K562 (cell line): Measurements from ENCODE around the gene BCL2L13. TPM values are rescaled to one million over a fixed set of nuclear protein-coding genes. Genes with fewer than 3 reads are reported as not detected.

ENCODE experiments used
- ATAC-seq: fragments of 200-7000 bp; cut with Tn5 transposase; 3 replicates; pipeline ENCODE4 v1.9.1; 2020; ENCODE audit warnings: moderate library complexity
- BruUV-seq: library from RNA; stranded (reverse); fragments of 400-500 nt; replicated peaks from 2 replicates; lab custom pipeline; 2021; lab: Mats Ljungman, UMichigan
- CTCF ChIA-PET: fragments of 300-600 bp; formaldehyde crosslinking; extraction: SDS; loops from one replicate; lab custom pipeline; 2021; ENCODE audit warnings: low intra/inter-chr PET ratio; lab: Yijun Ruan, JAX
- POLR2A ChIA-PET: fragments of 300-600, 350-650 bp; sonication (Branson Sonifier 250); formaldehyde crosslinking; extraction: SDS; loops from one replicate; lab custom pipeline; 2021; ENCODE audit warnings: antibody characterized with exemption, inconsistent platforms; lab: Yijun Ruan, JAX
- DNase-seq, 4 experiments: peaks; one replicate each; pipeline versions ENCODE4 v3.0.0 to v3.0.0-alpha.2; 2011 to 2018; ENCODE audit warnings: low spot score in 3 of 4, mixed read lengths in 3 of 4; ENCODE audit errors: extremely low read depth in 1 of 4
- FAIRE-seq: peaks from 2 replicates; lab custom pipeline; 2011; peaks lifted over from hg19 to GRCh38; lab: Jason Lieb, UNC
- H2AFZ ChIP-seq: 2 replicates; pipeline ENCODE4 v1.6.0; 2011; ENCODE audit warnings: low read depth, low read length, control low read depth, inconsistent platforms
- H3K27ac ChIP-seq: fragments of 200-600 bp; 3 replicates; pipeline ENCODE4 v1.8.0; 2011; ENCODE audit warnings: low read depth, mild to moderate bottlenecking, control low read depth, inconsistent platforms, low read length, moderate library complexity, mixed read lengths; ENCODE audit errors: extremely low read depth
- H3K27me3 ChIP-seq, 2 experiments: fragments of 300-600 bp in 1 of 2; 2 replicates in 1 of 2; 3 replicates in 1 of 2; pipeline versions ENCODE4 v1.6.0 to v1.8.0; 2011; ENCODE audit warnings: inconsistent platforms in 2 of 2, low read length in 2 of 2, mild to moderate bottlenecking in 1 of 2, mixed read lengths in 1 of 2, moderate library complexity in 1 of 2; ENCODE audit not compliant: control insufficient read depth in 2 of 2, insufficient read depth in 2 of 2
- H3K36me3 ChIP-seq: fragments of 300-600 bp; 3 replicates; pipeline ENCODE4 v1.8.0; 2011; ENCODE audit warnings: mild to moderate bottlenecking, low read length, inconsistent platforms; ENCODE audit not compliant: control insufficient read depth, insufficient read depth
- H3K4me1 ChIP-seq, 2 experiments: fragments of 200-600 bp in 1 of 2; replicated peaks in 1 of 2; 2 replicates in 1 of 2; 3 replicates in 1 of 2; pipeline versions ENCODE4 v1.5.1 to v1.8.0; 2011; ENCODE audit warnings: inconsistent platforms in 2 of 2, low read length in 2 of 2, mild to moderate bottlenecking in 1 of 2, mixed read lengths in 1 of 2, moderate library complexity in 1 of 2; ENCODE audit not compliant: control insufficient read depth in 2 of 2, insufficient read depth in 2 of 2
- H3K4me2 ChIP-seq: 2 replicates; pipeline ENCODE4 v1.6.1; 2011; ENCODE audit warnings: low read length, control low read depth, inconsistent platforms, mixed read lengths; ENCODE audit not compliant: insufficient read depth
- H3K4me3 ChIP-seq: fragments of 200-600 bp; sonication (generic), shearing (Covaris generic); 2 replicates; pipeline ENCODE4 v1.5.1; 2016; ENCODE audit warnings: control low read depth, inconsistent platforms
- H3K79me2 ChIP-seq: fragments of 200-600 bp; 3 replicates; pipeline ENCODE4 v1.8.0; 2011; ENCODE audit warnings: low read length, inconsistent platforms; ENCODE audit not compliant: control insufficient read depth, insufficient read depth
- H3K9ac ChIP-seq, 2 experiments: 2 replicates each; pipeline versions ENCODE4 v1.6.0 to v1.6.1; 2011; ENCODE audit warnings: low read depth in 2 of 2, low read length in 2 of 2, control low read depth in 1 of 2, inconsistent platforms in 1 of 2, mild to moderate bottlenecking in 1 of 2, mixed read lengths in 1 of 2; ENCODE audit not compliant: insufficient read depth in 1 of 2
- H3K9me1 ChIP-seq: one replicate; pipeline ENCODE4 v1.6.0; 2011; ENCODE audit warnings: inconsistent platforms, mild to moderate bottlenecking, low read length, moderate library complexity; ENCODE audit not compliant: control insufficient read depth, insufficient read depth
- H3K9me3 ChIP-seq: replicated peaks from 2 replicates; pipeline ENCODE4 v1.5.1; 2011; ENCODE audit warnings: low read depth, low read length, inconsistent platforms; ENCODE audit not compliant: control insufficient read depth, insufficient read depth
- H4K20me1 ChIP-seq: replicated peaks from 2 replicates; pipeline ENCODE4 v1.6.1; 2011; ENCODE audit warnings: low read length, inconsistent platforms, mixed read lengths; ENCODE audit not compliant: control insufficient read depth, insufficient read depth
- ARID4B ChIP-seq: sonication (generic); formaldehyde crosslinking; IDR thresholded peaks from 2 replicates; pipeline ENCODE4 v1.8.0; 2022; ENCODE audit warnings: mild to moderate bottlenecking, missing genetic modification reagents
- CREM ChIP-seq: IDR thresholded peaks from 2 replicates; pipeline ENCODE4 v1.6.1; 2014; ENCODE audit warnings: antibody characterized with exemption, low read depth
- MAFG ChIP-seq: fragments of 450-650 bp; conservative IDR thresholded peaks from 2 replicates; pipeline ENCODE4 v1.6.1; 2016; ENCODE audit warnings: missing genetic modification characterization, missing compliant biosample characterization
- MITF ChIP-seq: IDR thresholded peaks from 2 replicates; pipeline ENCODE4 v1.6.1; 2014; ENCODE audit warnings: antibody characterized with exemption
- SMARCB1 ChIP-seq: IDR thresholded peaks from 2 replicates; pipeline ENCODE4 v1.6.1; 2011; ENCODE audit warnings: improper control_type of control experiment, low read depth; ENCODE audit not compliant: insufficient read length
- STAT6 ChIP-seq: sonication (generic); formaldehyde crosslinking; IDR thresholded peaks from 2 replicates; pipeline ENCODE4 v1.8.1; 2023; ENCODE audit warnings: mild to moderate bottlenecking, missing genetic modification reagents
- TARDBP ChIP-seq: fragments of 450-650 bp; IDR thresholded peaks from 2 replicates; pipeline ENCODE4 v1.6.1; 2016
- ZFX ChIP-seq: sonication (generic); formaldehyde crosslinking; IDR thresholded peaks from 2 replicates; pipeline ENCODE4 v1.8.0; 2022; ENCODE audit warnings: mild to moderate bottlenecking, missing genetic modification reagents, moderate library complexity
- ZNF436 ChIP-seq: fragments of 250-450, 450-650 bp; sonication (Bioruptor Pico); formaldehyde crosslinking; IDR thresholded peaks from 2 replicates; pipeline ENCODE4 v1.7.0; 2020; ENCODE audit warnings: mild to moderate bottlenecking
- WGBS: fragments of 100-300 bp; shearing (Covaris generic); methylation state at CpG from one replicate; pipeline ENCODE4 v1.1.6; 2016; ENCODE audit warnings: low coverage, mixed read lengths; ENCODE audit not compliant: insufficient coverage; ENCODE audit errors: missing lambda C conversion rate; 5-methylcytosine and 5-hydroxymethylcytosine counted together
- in situ Hi-C: fragments of 300-500 bp; cut with MboI; formaldehyde crosslinking; loops from 4 replicates; pipeline ENCODE4 v1.15.0; 2018; ENCODE audit warnings: inconsistent platforms, mixed read lengths
- intact Hi-C: fragments of 100-400 bp; cut with micrococcal nuclease; formaldehyde crosslinking; loops from 2 replicates; pipeline ENCODE4 v1.14.2; 2022
- polyA plus RNA-seq, 8 experiments: library from polyadenylated mRNA; depleted of rRNA in 4 of 8; stranded (reverse) in 5 of 8; unstranded in 3 of 8; fragments of >200 nt; fragmentation: Nextera tagmentation in 2 of 8; fragmentation: Illumina TruSeq in 1 of 8; extraction: Ambion mirVana in 2 of 8; extraction: Trizol in 1 of 8; gene quantifications; 2 replicates each; pipeline versions ENCODE4 v1.2.1 to v1.2.3, GENCODE V29; 2011 to 2014; ENCODE audit warnings: inconsistent platforms in 1 of 8, missing spikeins in 1 of 8
- total RNA-seq, 7 experiments: library from RNA; depleted of rRNA in 6 of 7; stranded (reverse); fragments of >200 nt in 6 of 7; fragmentation: Illumina TruSeq in 2 of 7; extraction: Trizol in 2 of 7; gene quantifications; 2 replicates each; pipeline versions ENCODE4 v1.2.1 to v1.2.3, GENCODE V29; 2011 to 2021; ENCODE audit warnings: low replicate concordance in 1 of 7
- TF ChIP-seq, protein P1 (sequence below): fragments of 250-450 bp; sonication (Bioruptor Pico); IDR thresholded peaks from 2 replicates; pipeline ENCODE4 v1.5.0; 2021

Gene BCL2L13
- total and polyA plus RNA-seq, 9 of the 15 experiments (the other 6 are each of a cell fraction or from before 2014, with no cell fraction given): 41.5 to 63.4 (median 56.5) TPM

DNA sequence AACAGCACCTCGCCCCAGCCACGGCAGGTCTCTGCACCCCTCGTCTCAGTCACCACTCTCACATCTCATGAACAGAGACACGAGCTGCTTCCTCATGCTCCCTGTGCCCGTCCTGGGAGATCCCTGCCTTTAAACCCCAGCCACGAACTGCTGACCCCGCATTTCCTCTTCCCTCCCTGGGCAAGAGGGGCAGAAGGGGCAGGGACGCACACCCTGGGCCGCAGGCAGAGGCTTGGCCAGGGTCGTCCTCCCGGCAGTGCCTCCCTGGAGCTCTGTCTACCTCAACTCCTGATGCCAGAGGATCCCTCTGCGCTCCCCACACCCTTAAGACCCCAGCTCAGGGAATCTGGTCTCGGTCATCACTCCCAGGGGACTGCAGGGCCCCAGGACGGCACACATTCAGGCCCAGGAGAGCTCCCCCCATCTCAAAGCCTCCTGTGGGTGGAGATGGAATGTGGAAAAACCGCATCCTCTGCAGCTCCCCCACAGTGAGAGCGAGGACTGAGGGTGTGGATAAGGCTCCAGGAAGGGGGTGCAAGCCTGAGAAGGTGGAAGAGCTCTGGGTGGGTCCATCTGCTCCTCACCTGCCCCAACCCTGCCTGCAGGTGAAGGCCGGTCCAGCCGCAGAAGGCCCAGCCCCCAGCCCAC, 134.5 kb downstream of the BCL2L13 start:
- H3K9me3 ChIP-seq: no peaks in the 10 kb centered on the region
- H3K79me2 ChIP-seq: peaks cover 53% of the 10 kb centered on the region
- H3K27ac ChIP-seq: peak overlapping the region; percentile 81; the same call in 1 of the 3 replicates
- intact Hi-C loops (loop anchor here (10.0 kb wide), 1 partner anchor 292 kb away; no protein-coding TSS in a partner anchor), in situ Hi-C loops (no loop called here)
- H3K9ac ChIP-seq: peak overlapping the region; percentile 69 to 92
- peaks cover 15% of the 10 kb centered on the region; the same call in 2 of the 3 replicates for H3K36me3 ChIP-seq
- 39% methylated on average over 17 of the region's 18 CpGs for WGBS
- ChIA-PET CTCF (no interaction called here), POLR2A (interaction anchor here (0.5 to 7.0 kb wide), 14 partner anchors 9 to 333 kb away, joined by 3 to 54 read pairs (median 4); no protein-coding TSS in a partner anchor)
- peak; percentile 71 for FAIRE-seq
- TSS peak; percentile 41 for BruUV-seq
- H3K4me3 ChIP-seq: peak overlapping the region; percentile 76
- H2AFZ ChIP-seq: peak overlapping the region; percentile 89; the same call in 1 of the 2 replicates
- DNase-seq: peak in 2 of 4 experiments; percentile 74 to 77
- peak overlapping the region; percentile 82 for H3K4me2 ChIP-seq
- peaks cover 19 to 71% of the 10 kb centered on the region in 2 experiments for H3K4me1 ChIP-seq
- H3K9me1 ChIP-seq: no peaks in the 10 kb centered on the region
- H3K27me3 ChIP-seq: no peaks in the 10 kb centered on the region
- peaks cover 42% of the 10 kb centered on the region for H4K20me1 ChIP-seq
- ATAC-seq: peak; percentile 54
- no peak for TF ChIP-seq MITF
- no peak for TF ChIP-seq ZNF436 (CRISPR knock-in tag)
- TF ChIP-seq, protein P1, sequence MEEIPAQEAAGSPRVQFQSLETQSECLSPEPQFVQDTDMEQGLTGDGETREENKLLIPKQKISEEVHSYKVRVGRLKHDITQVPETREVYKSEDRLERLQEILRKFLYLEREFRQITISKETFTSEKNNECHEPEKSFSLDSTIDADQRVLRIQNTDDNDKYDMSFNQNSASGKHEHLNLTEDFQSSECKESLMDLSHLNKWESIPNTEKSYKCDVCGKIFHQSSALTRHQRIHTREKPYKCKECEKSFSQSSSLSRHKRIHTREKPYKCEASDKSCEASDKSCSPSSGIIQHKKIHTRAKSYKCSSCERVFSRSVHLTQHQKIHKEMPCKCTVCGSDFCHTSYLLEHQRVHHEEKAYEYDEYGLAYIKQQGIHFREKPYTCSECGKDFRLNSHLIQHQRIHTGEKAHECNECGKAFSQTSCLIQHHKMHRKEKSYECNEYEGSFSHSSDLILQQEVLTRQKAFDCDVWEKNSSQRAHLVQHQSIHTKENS: no peak
- TF ChIP-seq TARDBP: no peak
- peak; percentile 2; the same call in 1 of the 2 replicates for TF ChIP-seq CREM
- TF ChIP-seq ZFX (CRISPR knock-in tag): no peak
- TF ChIP-seq ARID4B (CRISPR knock-in tag): no peak
- no peak for TF ChIP-seq SMARCB1
- no peak for TF ChIP-seq STAT6 (CRISPR knock-in tag)
- peak; percentile 37; the same call in 1 of the 2 replicates for TF ChIP-seq MAFG (tag)
